Measurements from ENCODE around the gene MAN2A1. TPM values are rescaled to one million over a fixed set of nuclear protein-coding genes. Genes with fewer than 3 reads are reported as not detected.

The MAN2A1 gene
- total RNA-seq, 1 experiment from 2014 or later = 35.4 TPM

DNA sequence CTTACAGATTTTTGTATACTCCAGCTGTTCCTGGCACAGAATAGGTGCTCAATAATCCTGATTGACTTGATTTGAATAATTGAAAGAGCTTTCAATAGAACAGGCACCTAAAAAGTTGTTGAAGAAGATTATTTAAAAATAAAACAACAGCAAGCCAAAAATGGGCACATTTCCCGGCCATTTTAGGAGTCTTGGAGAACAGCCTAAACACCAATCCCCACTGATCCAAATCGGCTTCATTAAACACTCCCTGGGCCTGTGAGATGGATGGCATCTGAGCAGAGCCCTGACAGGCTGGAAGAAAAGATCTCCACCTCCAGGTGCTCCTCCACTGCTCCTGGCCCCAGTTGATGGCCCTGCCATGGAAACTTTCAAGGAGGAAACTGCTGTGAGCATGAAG, 213.3 kb downstream of the MAN2A1 start:
- ATAC-seq = no peak
- Histone ChIP-seq H3K4me1 (ENCODE audit: control insufficient read depth in 1 of 2, insufficient read depth in 2 of 2, low read length in 2 of 2) (no peaks in the 10 kb centered on the region), H3K36me3 (ENCODE audit: control insufficient read depth in 1 of 2, insufficient read depth in 2 of 2, low read length in 2 of 2) (no peaks in the 10 kb centered on the region), H3K79me2 (ENCODE audit: insufficient read depth, low read length) (no peaks in the 10 kb centered on the region), H3K4me3 (replicated peaks in 1 of 2; ENCODE audit: low read depth in 1 of 2, low read length in 2 of 2) (no peak overlapping the region), H2AFZ (ENCODE audit: low read depth, low read length, poor library complexity, severe bottlenecking) (no peak overlapping the region), H3K9ac (ENCODE audit: low read length) (no peak overlapping the region), H3K27me3 (ENCODE audit: insufficient read depth, low read length) (0 out of 2 replicates have a peak, but pooled peaks cover 3% of the 10 kb centered on the region), H3K9me3 (ENCODE audit: control insufficient read depth in 1 of 2, insufficient read depth in 1 of 2, low read depth in 1 of 2, low read length in 2 of 2) (no peaks in the 10 kb centered on the region), H3K27ac (ENCODE audit: low read depth, low read length) (no peak overlapping the region), H3K9me2 (ENCODE audit: insufficient read depth) (no peaks in the 10 kb centered on the region), H4K20me1 (ENCODE audit: insufficient read depth) (no peaks in the 10 kb centered on the region), H3K4me2 (ENCODE audit: low read length) (no peak overlapping the region)
- TF ChIP-seq EZH2 (IDR thresholded peaks at IDR 0.05) = no peak
- no peak for TF ChIP-seq POLR2A (IDR thresholded peaks at IDR 0.05; ENCODE audit: borderline replicate concordance, extremely low read depth, insufficient read depth, insufficient read length)
- TF ChIP-seq ZFX (IDR thresholded peaks at IDR 0.05) = no peak
- TF ChIP-seq REST (IDR thresholded peaks at IDR 0.05; ENCODE audit: low read depth) = no peak
- no peak for TF ChIP-seq CBX3 (IDR thresholded peaks at IDR 0.05; ENCODE audit: low read depth)
- no peak for TF ChIP-seq MAX (IDR thresholded peaks at IDR 0.05)
- no peak for TF ChIP-seq JUND (IDR thresholded peaks at IDR 0.05)
- TF ChIP-seq EGR1 (IDR thresholded peaks at IDR 0.05; ENCODE audit: low read depth) = no peak
- no peak for TF ChIP-seq POLR2AphosphoS5 (IDR thresholded peaks at IDR 0.05; ENCODE audit: low read depth, low read length)
- no peak for TF ChIP-seq ELF1 (IDR thresholded peaks at IDR 0.05; ENCODE audit: borderline replicate concordance, low read depth)
- ChIA-PET CTCF (no interaction called here), RAD21 (ENCODE audit: low non-redundant PET in 1 of 2, low total read pairs in 2 of 2, uncharacterized antibody in 2 of 2, unreplicated experiment in 2 of 2) (no interaction called here), POLR2A (no interaction called here)
- no peak for DNase-seq (ENCODE audit: low read depth, low spot score)
- intact Hi-C loops (cut with micrococcal nuclease) = no loop called here
- no TSS peak for BruUV-seq (replicated peaks)

Measured in HCT116 (cell line).